GM12891 (cell line): ENCODE data around the gene PCA3.

Experiments used
- PAX5 ChIP-seq: IDR thresholded peaks from 2 replicates; pipeline ENCODE4 v1.6.1; 2011; ENCODE audit warnings: low read length, moderate library complexity, mild to moderate bottlenecking; ENCODE audit not compliant: insufficient read depth, severe bottlenecking
- POLR2A ChIP-seq: IDR thresholded peaks from 2 replicates; pipeline ENCODE4 v1.6.1; 2011; ENCODE audit warnings: low read depth, low read length, control low read depth
- POLR2AphosphoS5 ChIP-seq: IDR thresholded peaks from 2 replicates; pipeline ENCODE4 v1.6.1; 2011; ENCODE audit warnings: low read depth, low read length, control low read depth
- SPI1 ChIP-seq: IDR thresholded peaks from 2 replicates; pipeline ENCODE4 v1.6.1; 2011; ENCODE audit warnings: low read depth, low read length, control low read depth
- TAF1 ChIP-seq: IDR thresholded peaks from 2 replicates; pipeline ENCODE4 v1.6.1; 2011; ENCODE audit warnings: low read depth, low read length, control low read depth

- no peak for TF ChIP-seq SPI1
- TF ChIP-seq POLR2A, result no peak
- no peak for TF ChIP-seq POLR2AphosphoS5
- TF ChIP-seq TAF1, result no peak
- TF ChIP-seq PAX5, result no peak
These were observed 5.8 kb upstream of the PCA3 start for GRCh38 chr9:76758476-76758875.
